ENCODE measurements around the gene PPP1R9B.

PPP1R9B gene

DNA sequence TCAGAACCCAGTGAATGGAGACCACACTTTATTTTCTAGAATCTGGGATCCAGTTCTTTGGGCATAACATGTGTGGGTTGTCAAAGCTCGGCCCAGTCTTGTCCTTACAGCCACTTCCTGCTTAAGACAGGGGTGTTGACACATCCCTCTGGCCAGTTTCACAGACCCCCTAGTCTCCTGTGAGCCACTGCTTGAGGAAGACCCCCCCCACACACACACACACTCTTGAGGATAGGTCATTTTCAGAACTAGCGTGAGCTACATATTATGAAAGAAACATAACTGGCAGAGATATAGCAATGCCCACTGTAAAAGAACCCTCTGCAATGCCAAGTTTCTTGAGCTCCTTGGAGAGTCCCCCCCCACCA is 58.6 kb downstream of the PPP1R9B start:
- ATAC-seq: no peak
- TF ChIP-seq, protein P1, sequence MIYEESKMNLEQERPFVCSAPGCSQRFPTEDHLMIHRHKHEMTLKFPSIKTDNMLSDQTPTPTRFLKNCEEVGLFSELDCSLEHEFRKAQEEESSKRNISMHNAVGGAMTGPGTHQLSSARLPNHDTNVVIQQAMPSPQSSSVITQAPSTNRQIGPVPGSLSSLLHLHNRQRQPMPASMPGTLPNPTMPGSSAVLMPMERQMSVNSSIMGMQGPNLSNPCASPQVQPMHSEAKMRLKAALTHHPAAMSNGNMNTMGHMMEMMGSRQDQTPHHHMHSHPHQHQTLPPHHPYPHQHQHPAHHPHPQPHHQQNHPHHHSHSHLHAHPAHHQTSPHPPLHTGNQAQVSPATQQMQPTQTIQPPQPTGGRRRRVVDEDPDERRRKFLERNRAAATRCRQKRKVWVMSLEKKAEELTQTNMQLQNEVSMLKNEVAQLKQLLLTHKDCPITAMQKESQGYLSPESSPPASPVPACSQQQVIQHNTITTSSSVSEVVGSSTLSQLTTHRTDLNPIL (CRISPR knock-in tag; IDR thresholded peaks at IDR 0.05; ENCODE audit: low read depth): no peak
- TF ChIP-seq ZNF8 (CRISPR knock-in tag; IDR thresholded peaks at IDR 0.05) (no peak), RARB (CRISPR knock-in tag; IDR thresholded peaks at IDR 0.05) (no peak)

DNA sequence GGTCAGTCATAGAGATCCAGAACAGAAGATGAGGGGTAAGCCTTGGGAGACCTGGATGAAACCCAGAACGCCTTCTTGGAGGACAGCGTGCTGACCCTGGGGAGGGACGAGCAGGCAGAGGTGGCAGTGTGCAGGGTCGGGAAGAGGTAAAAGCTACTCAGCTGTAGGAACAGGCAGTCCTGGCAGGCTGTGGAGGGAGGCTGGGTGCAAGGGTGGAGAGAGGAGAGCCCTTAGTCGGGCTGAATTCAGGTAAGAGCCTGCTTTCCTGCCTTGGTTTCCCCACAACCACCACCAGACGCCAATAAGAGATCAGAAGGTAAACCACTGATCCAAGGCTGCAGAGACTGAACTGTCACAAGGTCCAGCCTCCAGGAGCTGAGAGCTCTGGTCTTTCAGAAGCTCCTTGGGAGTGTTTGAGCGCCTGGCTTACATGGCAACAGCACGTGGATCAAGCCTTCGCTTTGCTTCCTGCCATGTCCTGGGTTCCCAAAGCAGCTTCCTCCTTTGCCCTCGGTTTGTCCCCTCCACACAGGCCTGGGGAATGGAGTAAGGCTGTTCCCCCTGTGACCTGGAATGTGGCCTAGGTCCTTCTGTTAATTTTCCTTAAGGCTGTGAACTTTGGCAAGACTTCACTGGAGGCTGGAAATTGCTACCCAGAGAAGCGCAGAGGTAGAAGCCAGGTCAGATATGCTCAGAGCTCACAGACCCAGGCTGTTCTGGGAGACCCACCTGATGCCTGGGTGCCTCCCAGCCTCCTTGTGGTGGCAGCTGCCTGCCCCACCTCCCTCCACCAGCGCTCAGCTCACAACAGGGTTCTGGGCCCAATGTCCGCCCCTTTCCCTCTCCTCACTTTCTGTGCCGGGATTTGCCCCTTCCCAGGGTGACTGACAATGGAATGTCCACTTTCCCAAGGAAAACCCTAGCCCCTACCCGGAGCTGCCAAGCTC is 59.2 kb downstream of the PPP1R9B start:
- ATAC-seq: no peak
- TF ChIP-seq BACH2 (CRISPR knock-in tag; IDR thresholded peaks at IDR 0.05; ENCODE audit: borderline replicate concordance) (no peak), ZNF8 (CRISPR knock-in tag; IDR thresholded peaks at IDR 0.05) (no peak), TCF4 (CRISPR knock-in tag; IDR thresholded peaks at IDR 0.05; ENCODE audit: borderline replicate concordance) (no peak), ESRRG (CRISPR knock-in tag; IDR thresholded peaks at IDR 0.05) (no peak)
- TF ChIP-seq, protein P2, sequence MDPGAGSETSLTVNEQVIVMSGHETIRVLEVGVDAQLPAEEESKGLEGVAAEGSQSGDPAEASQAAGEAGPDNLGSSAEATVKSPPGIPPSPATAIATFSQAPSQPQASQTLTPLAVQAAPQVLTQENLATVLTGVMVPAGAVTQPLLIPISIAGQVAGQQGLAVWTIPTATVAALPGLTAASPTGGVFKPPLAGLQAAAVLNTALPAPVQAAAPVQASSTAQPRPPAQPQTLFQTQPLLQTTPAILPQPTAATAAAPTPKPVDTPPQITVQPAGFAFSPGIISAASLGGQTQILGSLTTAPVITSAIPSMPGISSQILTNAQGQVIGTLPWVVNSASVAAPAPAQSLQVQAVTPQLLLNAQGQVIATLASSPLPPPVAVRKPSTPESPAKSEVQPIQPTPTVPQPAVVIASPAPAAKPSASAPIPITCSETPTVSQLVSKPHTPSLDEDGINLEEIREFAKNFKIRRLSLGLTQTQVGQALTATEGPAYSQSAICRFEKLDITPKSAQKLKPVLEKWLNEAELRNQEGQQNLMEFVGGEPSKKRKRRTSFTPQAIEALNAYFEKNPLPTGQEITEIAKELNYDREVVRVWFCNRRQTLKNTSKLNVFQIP (CRISPR knock-in tag; IDR thresholded peaks at IDR 0.05; ENCODE audit: borderline replicate concordance, low read depth): no peak

DNA sequence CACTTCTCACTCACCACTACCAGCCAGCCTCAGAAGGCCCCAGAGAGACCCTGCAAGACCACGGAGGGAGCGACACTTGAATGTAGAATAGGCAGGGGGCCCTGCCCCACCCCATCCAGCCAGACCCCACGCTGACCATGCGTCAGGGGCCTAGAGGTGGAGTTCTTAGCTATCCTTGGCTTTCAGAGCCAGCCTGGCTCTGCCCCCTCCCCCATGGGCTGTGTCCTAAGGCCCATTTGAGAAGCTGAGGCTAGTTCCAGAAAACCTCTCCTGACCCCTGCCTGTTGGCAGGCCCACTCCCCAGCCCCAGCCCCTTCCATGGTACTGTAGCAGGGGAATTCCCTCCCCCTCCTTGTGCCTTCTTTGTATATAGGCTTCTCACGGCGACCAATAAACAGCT is 60.4 kb downstream of the PPP1R9B start:
- ATAC-seq: no peak
- TF ChIP-seq ISL1 (CRISPR knock-in tag; IDR thresholded peaks at IDR 0.05) (no peak), ZFP3 (CRISPR knock-in tag; IDR thresholded peaks at IDR 0.05) (no peak), ZNF8 (CRISPR knock-in tag; IDR thresholded peaks at IDR 0.05) (no peak), BACH2 (CRISPR knock-in tag; IDR thresholded peaks at IDR 0.05; ENCODE audit: borderline replicate concordance) (no peak), CSDC2 (CRISPR knock-in tag; IDR thresholded peaks at IDR 0.05) (no peak), PPARA (CRISPR knock-in tag; IDR thresholded peaks at IDR 0.05; ENCODE audit: borderline replicate concordance) (no peak), ZC3H10 (CRISPR knock-in tag; IDR thresholded peaks at IDR 0.05) (no peak), GLIS3 (CRISPR knock-in tag; IDR thresholded peaks at IDR 0.05) (no peak), ZNF565 (CRISPR knock-in tag; conservative IDR thresholded peaks at IDR 0.05; ENCODE audit: low read depth) (no peak), ZFP30 (CRISPR knock-in tag; IDR thresholded peaks at IDR 0.05) (no peak), TOX (CRISPR knock-in tag; IDR thresholded peaks at IDR 0.05; ENCODE audit: borderline replicate concordance) (no peak), ZNF70 (CRISPR knock-in tag; IDR thresholded peaks at IDR 0.05) (no peak), RARB (CRISPR knock-in tag; IDR thresholded peaks at IDR 0.05) (no peak), ESRRG (CRISPR knock-in tag; IDR thresholded peaks at IDR 0.05) (no peak)
- TF ChIP-seq, protein P3, sequence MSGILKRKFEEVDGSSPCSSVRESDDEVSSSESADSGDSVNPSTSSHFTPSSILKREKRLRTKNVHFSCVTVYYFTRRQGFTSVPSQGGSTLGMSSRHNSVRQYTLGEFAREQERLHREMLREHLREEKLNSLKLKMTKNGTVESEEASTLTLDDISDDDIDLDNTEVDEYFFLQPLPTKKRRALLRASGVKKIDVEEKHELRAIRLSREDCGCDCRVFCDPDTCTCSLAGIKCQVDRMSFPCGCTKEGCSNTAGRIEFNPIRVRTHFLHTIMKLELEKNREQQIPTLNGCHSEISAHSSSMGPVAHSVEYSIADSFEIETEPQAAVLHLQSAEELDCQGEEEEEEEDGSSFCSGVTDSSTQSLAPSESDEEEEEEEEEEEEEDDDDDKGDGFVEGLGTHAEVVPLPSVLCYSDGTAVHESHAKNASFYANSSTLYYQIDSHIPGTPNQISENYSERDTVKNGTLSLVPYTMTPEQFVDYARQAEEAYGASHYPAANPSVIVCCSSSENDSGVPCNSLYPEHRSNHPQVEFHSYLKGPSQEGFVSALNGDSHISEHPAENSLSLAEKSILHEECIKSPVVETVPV (CRISPR knock-in tag; IDR thresholded peaks at IDR 0.05): no peak
- TF ChIP-seq, protein P4, sequence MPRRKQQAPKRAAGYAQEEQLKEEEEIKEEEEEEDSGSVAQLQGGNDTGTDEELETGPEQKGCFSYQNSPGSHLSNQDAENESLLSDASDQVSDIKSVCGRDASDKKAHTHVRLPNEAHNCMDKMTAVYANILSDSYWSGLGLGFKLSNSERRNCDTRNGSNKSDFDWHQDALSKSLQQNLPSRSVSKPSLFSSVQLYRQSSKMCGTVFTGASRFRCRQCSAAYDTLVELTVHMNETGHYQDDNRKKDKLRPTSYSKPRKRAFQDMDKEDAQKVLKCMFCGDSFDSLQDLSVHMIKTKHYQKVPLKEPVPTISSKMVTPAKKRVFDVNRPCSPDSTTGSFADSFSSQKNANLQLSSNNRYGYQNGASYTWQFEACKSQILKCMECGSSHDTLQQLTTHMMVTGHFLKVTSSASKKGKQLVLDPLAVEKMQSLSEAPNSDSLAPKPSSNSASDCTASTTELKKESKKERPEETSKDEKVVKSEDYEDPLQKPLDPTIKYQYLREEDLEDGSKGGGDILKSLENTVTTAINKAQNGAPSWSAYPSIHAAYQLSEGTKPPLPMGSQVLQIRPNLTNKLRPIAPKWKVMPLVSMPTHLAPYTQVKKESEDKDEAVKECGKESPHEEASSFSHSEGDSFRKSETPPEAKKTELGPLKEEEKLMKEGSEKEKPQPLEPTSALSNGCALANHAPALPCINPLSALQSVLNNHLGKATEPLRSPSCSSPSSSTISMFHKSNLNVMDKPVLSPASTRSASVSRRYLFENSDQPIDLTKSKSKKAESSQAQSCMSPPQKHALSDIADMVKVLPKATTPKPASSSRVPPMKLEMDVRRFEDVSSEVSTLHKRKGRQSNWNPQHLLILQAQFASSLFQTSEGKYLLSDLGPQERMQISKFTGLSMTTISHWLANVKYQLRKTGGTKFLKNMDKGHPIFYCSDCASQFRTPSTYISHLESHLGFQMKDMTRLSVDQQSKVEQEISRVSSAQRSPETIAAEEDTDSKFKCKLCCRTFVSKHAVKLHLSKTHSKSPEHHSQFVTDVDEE (CRISPR knock-in tag; IDR thresholded peaks at IDR 0.05): no peak
- TF ChIP-seq, protein P2 (CRISPR knock-in tag; IDR thresholded peaks at IDR 0.05; ENCODE audit: borderline replicate concordance, low read depth): no peak
- TF ChIP-seq, protein P5, sequence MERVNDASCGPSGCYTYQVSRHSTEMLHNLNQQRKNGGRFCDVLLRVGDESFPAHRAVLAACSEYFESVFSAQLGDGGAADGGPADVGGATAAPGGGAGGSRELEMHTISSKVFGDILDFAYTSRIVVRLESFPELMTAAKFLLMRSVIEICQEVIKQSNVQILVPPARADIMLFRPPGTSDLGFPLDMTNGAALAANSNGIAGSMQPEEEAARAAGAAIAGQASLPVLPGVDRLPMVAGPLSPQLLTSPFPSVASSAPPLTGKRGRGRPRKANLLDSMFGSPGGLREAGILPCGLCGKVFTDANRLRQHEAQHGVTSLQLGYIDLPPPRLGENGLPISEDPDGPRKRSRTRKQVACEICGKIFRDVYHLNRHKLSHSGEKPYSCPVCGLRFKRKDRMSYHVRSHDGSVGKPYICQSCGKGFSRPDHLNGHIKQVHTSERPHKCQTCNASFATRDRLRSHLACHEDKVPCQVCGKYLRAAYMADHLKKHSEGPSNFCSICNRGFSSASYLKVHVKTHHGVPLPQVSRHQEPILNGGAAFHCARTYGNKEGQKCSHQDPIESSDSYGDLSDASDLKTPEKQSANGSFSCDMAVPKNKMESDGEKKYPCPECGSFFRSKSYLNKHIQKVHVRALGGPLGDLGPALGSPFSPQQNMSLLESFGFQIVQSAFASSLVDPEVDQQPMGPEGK (CRISPR knock-in tag; IDR thresholded peaks at IDR 0.05; ENCODE audit: borderline replicate concordance): no peak
- TF ChIP-seq, protein P1 (CRISPR knock-in tag; IDR thresholded peaks at IDR 0.05; ENCODE audit: low read depth): no peak

Data from SK-N-SH treated with all-trans-retinoic acid at 6 μM for 48 hours (cell line).